Activated gamma-delta T cell (primary cell): ENCODE data around the gene HECTD4.

Experiments used
- DNase-seq: peaks from one replicate; lab custom pipeline; 2025; lab: John Stamatoyannopoulos, UW

HECTD4 gene

DNA sequence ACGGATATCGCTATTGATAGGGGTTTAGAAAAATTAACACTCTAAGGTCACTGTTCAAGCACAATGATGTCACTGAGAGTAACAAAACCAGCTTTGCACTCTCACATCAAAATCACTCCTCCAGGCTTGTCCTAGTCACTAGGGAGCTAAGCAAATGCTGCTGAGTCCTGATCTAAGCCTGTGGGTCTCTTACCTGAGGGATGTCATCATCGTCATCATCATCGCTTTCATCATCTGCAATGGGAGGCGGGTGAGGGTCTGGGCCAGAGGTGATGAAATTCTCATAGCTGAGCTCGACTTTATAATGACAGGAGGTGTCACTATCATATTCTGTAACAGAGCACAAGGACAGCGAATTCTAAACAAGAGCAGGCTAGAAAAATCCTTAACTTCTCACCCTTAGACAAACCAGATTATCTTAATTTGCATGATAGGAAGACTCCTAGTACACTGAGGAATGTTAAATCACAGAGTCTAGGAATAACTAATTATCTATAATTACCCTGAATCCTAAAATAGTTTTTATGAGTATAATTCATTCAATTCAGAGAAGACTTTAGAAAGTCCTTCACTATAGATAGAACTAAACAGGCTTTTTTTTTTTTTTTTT lies 173.8 kb downstream of the HECTD4 start:
- DNase-seq = no peak

DNA sequence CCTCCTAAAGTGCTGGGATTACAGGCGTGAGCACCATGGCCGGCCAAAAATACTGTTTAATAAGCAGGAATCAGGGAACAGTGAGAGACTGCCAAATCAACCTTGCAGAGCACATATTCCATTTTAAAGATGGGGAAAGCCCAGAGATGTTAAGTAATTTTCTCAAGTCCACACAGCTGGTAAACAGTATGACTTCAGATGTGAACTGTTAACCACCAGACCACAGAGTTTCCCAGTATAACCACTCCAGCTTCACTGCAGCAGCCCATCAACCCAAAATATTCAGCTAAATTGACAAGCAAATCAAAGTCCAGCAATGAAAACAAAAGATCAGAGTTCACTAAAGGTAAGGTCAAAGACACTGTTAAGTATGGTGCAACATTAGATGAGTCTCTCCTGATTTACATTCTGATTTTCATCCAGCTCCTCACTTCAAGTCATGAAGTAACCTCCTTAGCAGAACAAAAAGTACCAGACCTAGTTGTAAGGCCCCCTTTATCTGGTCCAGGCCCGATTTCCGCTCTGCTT lies 174.8 kb downstream of the HECTD4 start:
- no peak for DNase-seq

DNA sequence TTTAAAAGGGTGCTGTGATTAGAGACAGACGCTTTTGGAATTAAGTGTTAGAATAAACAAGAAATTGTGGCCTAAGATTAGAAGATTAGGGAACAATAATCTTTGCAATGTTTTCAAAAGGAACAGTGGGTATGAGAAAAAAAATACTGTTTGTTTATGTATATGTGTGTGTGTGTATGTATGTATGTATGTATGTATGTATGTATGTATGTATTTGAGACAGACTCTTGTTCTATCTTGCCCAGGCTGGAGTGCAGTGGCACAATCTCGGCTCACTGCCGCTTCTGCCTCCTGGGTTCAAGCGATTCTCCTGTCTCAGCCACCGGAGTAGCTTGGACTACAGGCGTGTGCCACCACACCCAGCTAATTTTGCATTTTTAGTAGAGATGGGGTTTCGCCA lies 175.3 kb downstream of the HECTD4 start:
- DNase-seq = no peak

GRCh38 chr12:112199136-112199535 lies 183.1 kb downstream of the HECTD4 start:
- DNase-seq = no peak

GRCh38 chr12:112198120-112198733 lies 184.0 kb downstream of the HECTD4 start:
- no peak for DNase-seq

DNA sequence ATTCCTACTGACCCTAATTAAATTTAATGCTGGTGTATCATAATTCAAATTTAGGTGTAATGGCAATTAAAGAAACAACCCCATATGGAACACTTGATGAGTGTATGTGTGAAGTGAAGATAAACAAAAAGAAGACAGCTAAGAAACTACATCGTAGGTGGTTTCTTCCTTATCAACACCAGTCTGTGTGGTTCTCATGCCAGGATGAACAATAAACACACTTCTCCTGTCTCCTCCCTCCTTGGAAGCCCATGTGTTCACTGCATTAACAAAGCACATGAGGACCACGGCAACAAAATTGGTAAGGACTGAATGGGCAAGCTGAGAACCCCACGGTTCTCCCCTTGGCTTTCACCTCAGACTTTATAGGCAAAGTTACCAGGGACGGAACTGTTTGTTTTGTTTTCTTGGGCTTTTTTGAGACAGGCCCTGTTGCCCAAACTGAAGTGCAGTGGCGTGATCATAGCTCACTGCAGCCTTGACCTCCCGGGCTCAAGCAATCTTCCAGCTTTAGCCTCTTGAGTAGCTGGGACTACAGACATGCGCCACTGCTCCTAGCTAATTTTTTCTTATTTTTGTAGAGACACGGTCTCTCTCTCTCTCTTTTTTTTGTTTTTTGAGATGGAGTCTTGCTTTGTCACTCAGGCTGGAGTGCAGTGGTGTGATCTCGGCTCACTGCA lies 185.9 kb downstream of the HECTD4 start:
- DNase-seq = no peak

- DNase-seq = no peak
These were observed 187.5 kb downstream of the HECTD4 start for GRCh38 chr12:112194601-112195247.

DNA sequence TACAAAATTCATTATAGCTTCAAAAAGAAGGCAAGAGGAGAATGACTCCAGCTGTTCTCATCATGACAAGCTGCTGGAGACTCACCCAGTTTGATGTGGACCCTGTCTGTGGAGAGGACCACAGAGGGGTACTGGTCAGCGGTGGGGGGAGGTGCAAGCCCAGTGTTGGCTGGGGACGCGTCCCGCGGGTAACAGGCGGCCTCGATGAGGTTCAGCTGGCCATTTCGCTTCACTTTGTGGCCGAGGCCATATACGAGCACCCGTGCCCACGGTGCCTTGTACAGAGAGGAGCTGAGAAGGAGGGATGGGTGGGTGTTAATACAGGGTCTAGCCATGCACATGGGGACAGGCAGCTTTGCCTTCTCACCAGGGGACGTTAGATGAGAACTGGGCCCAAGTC lies 189.8 kb downstream of the HECTD4 start:
- no peak for DNase-seq

GRCh38 chr12:112191840-112192321 lies 190.3 kb downstream of the HECTD4 start:
- DNase-seq = no peak

- no peak for DNase-seq
These were observed 191.0 kb downstream of the HECTD4 start for GRCh38 chr12:112191201-112191600.

- no peak for DNase-seq
These were observed 191.8 kb downstream of the HECTD4 start for GRCh38 chr12:112190231-112191025.

GRCh38 chr12:112188130-112188830 lies 194.0 kb downstream of the HECTD4 start:
- DNase-seq = no peak

- no peak for DNase-seq
These were observed 196.9 kb downstream of the HECTD4 start for GRCh38 chr12:112185093-112185923.

DNA sequence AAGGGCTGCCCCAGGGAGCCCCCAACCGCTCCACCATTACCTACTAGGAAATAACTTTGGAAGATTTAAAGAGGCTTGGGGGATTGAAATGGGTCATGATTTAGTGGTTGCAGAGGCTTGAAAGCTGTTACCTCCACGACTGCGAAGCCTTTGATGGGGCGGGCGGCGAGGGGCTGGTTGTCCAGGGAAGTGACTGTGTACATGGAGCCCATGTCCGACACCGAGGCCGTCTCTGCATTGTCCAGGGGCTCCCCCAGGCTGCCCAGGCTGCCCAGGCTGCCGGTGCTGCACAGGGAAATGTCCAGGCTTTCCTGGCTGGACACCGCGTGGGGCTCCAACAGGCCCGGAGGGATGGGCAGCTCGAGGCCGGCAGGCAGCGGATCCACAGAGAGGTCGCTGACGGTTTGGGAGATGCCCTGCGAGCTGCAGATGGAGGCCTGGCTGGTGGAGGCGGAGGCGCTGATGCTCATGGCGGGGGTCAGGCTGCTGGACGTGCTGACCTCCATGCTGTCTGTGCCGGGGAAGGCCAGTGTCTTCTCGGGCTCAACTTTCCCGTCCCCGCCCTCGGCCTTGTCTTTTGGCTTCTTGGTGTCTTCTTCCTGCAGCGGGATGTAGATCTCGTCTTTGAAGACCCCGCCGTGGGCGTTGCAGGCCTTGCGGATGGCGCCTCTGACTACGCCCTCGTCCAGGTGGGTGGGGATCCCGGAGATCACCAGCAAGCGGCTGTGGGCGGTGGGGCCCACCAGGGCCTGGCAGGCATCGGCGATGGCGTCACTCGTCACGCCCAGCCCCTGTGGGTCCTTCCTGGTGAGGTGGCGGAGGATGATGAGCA lies 198.0 kb downstream of the HECTD4 start:
- no peak for DNase-seq

GRCh38 chr12:112183141-112184021 lies 198.8 kb downstream of the HECTD4 start:
- DNase-seq = no peak

GRCh38 chr12:112182499-112182898 lies 199.7 kb downstream of the HECTD4 start:
- DNase-seq = no peak

DNA sequence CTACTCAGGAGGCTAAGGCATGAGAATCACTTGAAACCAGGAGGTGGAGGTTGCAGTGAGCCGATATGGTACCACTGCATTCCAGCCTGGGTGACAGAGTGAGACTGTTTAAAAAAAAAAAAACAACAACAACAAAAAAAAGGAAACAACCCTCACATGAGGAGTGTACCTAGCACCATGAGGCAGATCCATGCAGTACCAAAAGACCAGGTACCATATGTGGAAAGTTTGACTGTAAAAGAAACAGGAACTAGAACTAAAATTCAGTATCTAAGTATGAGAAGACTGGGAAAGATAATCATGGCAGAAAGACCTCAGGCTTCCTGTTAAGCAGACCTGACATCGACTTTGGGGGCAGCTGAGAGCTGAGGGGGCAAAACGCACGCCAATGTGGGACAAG lies 201.8 kb downstream of the HECTD4 start:
- no peak for DNase-seq

GRCh38 chr12:112179916-112180315 lies 202.3 kb downstream of the HECTD4 start:
- DNase-seq = no peak
